ENCODE results near the gene CACNA1A.

Gene CACNA1A

GRCh38 chr19:13476071-13476470, 30.2 kb downstream of the CACNA1A start:
- TF ChIP-seq, protein P1, sequence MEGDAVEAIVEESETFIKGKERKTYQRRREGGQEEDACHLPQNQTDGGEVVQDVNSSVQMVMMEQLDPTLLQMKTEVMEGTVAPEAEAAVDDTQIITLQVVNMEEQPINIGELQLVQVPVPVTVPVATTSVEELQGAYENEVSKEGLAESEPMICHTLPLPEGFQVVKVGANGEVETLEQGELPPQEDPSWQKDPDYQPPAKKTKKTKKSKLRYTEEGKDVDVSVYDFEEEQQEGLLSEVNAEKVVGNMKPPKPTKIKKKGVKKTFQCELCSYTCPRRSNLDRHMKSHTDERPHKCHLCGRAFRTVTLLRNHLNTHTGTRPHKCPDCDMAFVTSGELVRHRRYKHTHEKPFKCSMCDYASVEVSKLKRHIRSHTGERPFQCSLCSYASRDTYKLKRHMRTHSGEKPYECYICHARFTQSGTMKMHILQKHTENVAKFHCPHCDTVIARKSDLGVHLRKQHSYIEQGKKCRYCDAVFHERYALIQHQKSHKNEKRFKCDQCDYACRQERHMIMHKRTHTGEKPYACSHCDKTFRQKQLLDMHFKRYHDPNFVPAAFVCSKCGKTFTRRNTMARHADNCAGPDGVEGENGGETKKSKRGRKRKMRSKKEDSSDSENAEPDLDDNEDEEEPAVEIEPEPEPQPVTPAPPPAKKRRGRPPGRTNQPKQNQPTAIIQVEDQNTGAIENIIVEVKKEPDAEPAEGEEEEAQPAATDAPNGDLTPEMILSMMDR (conservative IDR thresholded peaks at IDR 0.05; ENCODE audit: low read depth, low read length), result no peak
- DNase-seq (ENCODE audit: low read depth), result no peak
- H3K4me3 ChIP-seq (ENCODE audit: low read length), result no peak overlapping the region

GRCh38 chr19:13475044-13475443, 31.2 kb downstream of the CACNA1A start:
- TF ChIP-seq, protein P1 (conservative IDR thresholded peaks at IDR 0.05; ENCODE audit: low read depth, low read length), result no peak
- no peak for DNase-seq (ENCODE audit: low read depth)
- no peak overlapping the region for H3K4me3 ChIP-seq (ENCODE audit: low read length)

GRCh38 chr19:13466697-13467096, 39.6 kb downstream of the CACNA1A start:
- no peak for DNase-seq (ENCODE audit: low read depth)
- TF ChIP-seq, protein P1 (conservative IDR thresholded peaks at IDR 0.05; ENCODE audit: low read depth, low read length), result no peak
- no peak overlapping the region for H3K4me3 ChIP-seq (ENCODE audit: low read length)

- no peak overlapping the region for H3K4me3 ChIP-seq (ENCODE audit: low read length)
- DNase-seq (ENCODE audit: low read depth), result no peak
- TF ChIP-seq, protein P1 (conservative IDR thresholded peaks at IDR 0.05; ENCODE audit: low read depth, low read length), result no peak
These were observed 43.0 kb downstream of the CACNA1A start for GRCh38 chr19:13463296-13463695.

DNA sequence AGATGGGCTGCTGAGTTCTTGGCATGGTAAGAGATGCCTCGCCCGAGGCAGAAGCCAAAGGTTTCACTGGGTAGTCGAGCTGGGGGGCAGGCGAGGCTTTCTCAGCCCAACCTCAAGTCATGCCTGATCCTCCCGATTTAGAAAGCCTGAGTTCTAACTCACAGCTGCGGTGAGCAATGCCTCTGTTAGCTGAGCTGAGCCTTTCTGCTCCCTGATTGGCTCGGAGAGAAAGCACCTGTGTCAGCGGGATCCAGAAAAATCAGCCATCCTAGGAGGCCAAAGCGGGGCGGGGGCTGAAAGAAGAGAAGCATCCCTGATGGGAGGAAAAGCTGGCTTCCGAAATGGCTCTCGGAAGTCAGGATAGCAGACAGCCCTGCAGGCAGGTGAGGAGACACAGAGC, 44.7 kb downstream of the CACNA1A start:
- H3K4me3 ChIP-seq (ENCODE audit: low read length), result no peak overlapping the region
- DNase-seq (ENCODE audit: low read depth), result no peak
- TF ChIP-seq, protein P1 (conservative IDR thresholded peaks at IDR 0.05; ENCODE audit: low read depth, low read length), result no peak

DNA sequence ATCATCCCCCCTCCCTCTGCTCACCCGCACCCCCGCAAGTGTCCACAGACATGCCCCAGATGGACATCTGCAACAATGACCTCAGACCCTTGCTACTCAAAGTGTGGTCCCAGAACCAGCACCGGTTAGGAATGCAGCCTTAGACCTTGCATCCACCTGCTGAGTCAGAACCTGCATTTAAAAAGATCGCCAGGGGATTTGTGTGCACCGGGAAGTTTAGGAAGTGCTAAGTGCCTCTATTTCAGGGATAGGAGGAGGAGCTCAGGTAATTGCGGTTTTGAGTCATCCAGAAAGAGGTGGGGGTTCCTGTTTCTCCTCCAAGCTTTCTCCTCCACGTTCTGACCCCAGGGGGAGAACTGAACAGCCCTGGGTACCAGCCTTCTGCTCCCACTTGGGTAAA, 46.2 kb downstream of the CACNA1A start:
- DNase-seq (ENCODE audit: low read depth), result no peak
- H3K4me3 ChIP-seq (ENCODE audit: low read length), result no peak overlapping the region
- TF ChIP-seq, protein P1 (conservative IDR thresholded peaks at IDR 0.05; ENCODE audit: low read depth, low read length), result no peak

DNA sequence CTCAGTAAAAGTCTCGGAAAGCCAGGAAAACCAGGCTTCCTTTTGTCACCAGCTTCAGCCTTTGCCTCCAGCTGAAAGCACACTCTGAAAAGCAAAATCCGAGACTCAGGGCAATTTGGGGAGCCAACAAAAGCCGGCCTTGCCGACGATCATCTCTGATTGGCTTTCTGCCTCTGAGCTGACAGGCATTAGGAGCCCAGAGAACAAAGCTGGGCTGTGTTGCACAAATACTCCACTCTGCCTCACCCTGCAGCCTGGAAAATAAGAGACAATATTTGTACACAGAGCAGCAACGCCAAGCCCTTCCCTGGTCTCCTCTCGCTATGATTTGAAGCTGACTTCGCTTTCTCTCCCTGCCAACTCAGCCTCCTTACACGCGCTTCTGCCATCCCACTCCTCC, 46.9 kb downstream of the CACNA1A start:
- H3K4me3 ChIP-seq (ENCODE audit: low read length), result no peak overlapping the region
- TF ChIP-seq, protein P1 (conservative IDR thresholded peaks at IDR 0.05; ENCODE audit: low read depth, low read length), result no peak
- DNase-seq (ENCODE audit: low read depth), result no peak

Data from retinal pigment epithelial cell (primary cell).